Cardiac fibroblast (primary cell): ENCODE data around the gene GRM1.

Source experiments
- DNase-seq, 2 donors: peaks; one replicate each; pipeline versions ENCODE4 v3.0.0 to v3.0.0-alpha.2; 2010; ENCODE audit warnings: low read depth in 2 of 2
- H3K4me3 ChIP-seq, 2 donors: replicated peaks in 1 of 2; 1 replicate in 1 of 2; 2 replicates in 1 of 2; pipeline ENCODE4 v1.5.1; 2011; ENCODE audit warnings: low read depth in 2 of 2, low read length in 2 of 2, mild to moderate bottlenecking in 2 of 2, moderate library complexity in 1 of 2
- TF ChIP-seq, protein P1 (sequence below): IDR thresholded peaks from one replicate; pipeline ENCODE4 v1.5.1; 2011; ENCODE audit warnings: low read depth, mild to moderate bottlenecking, low read length, inconsistent platforms

GRM1 gene

GRCh38 chr6:146092961-146093686, 64.3 kb downstream of the GRM1 start:
- DNase-seq: no peak
- TF ChIP-seq, protein P1, sequence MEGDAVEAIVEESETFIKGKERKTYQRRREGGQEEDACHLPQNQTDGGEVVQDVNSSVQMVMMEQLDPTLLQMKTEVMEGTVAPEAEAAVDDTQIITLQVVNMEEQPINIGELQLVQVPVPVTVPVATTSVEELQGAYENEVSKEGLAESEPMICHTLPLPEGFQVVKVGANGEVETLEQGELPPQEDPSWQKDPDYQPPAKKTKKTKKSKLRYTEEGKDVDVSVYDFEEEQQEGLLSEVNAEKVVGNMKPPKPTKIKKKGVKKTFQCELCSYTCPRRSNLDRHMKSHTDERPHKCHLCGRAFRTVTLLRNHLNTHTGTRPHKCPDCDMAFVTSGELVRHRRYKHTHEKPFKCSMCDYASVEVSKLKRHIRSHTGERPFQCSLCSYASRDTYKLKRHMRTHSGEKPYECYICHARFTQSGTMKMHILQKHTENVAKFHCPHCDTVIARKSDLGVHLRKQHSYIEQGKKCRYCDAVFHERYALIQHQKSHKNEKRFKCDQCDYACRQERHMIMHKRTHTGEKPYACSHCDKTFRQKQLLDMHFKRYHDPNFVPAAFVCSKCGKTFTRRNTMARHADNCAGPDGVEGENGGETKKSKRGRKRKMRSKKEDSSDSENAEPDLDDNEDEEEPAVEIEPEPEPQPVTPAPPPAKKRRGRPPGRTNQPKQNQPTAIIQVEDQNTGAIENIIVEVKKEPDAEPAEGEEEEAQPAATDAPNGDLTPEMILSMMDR: no peak
- H3K4me3 ChIP-seq: no peak overlapping the region

DNA sequence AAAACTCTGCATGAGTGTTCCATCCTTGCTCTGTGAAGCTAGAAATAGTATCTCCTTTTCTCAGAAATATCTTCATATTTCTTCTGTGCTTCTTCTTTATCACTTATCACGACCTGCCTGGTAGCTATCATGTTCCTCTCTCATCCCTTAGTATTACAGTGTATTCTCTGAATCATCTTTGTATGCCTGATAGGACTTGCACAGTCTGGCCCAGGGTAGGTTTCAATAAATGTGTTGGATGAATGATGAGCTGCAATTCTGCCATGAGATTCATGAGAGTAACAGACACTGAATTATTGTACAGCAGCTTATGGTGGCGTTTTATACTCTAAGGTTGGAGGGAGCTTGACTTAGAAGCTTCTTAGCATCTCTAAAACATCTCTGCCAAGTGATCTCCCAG, 66.6 kb downstream of the GRM1 start:
- no peak for DNase-seq
- H3K4me3 ChIP-seq: no peak overlapping the region
- TF ChIP-seq, protein P1: no peak

GRCh38 chr6:146097586-146097985, 68.7 kb downstream of the GRM1 start:
- no peak overlapping the region for H3K4me3 ChIP-seq
- DNase-seq: no peak
- TF ChIP-seq, protein P1: no peak

DNA sequence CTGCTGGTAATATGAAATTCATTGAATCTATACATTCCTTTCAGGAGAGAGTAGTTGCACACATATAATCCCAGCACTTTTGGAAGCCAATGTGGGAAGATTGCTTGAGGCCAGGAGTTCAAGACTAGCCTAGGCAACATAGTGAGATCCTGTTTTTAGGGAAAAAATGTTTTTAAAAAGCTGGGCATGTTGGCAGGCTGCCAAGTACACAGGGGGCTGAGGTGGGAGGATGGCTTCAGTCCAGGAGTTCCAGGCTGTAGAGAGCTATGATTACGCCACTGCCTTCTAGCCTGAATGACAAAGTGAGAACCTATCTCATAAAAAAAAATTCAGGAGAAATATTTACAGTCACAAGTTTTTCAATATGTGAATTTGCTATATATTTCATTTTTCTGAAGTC, 71.9 kb downstream of the GRM1 start:
- TF ChIP-seq, protein P1: no peak

DNA sequence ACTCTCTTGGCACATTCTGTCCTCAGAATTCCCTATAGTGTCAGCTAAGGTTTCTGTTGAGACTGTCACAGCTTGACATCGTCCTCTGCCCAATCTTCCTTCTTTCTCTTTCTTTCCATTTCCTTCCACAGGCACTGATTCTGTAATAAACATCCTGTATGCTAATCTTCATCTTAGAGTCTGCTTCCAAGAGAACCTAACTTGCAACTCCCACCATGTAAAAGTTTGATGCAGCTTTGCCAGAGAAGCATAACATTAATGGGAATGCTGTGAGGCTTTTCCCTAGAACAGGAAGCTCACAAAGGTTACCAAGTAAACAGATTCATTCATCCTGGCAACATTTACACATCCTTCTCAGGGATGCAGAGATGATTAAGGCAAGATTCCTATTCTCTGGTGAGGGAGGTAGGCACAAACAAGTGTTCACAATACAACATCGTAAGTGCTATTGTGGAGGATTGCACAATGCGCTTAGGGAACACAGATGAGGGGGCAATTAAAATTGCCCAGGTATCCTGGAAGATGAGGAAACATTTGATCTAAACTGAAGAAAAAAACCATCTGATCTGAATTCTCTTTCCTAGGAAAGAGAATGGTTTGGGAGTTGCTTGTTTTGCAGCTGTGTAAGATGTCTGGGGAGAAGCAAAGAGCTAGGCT, 74.7 kb downstream of the GRM1 start:
- H3K4me3 ChIP-seq: no peak overlapping the region
- DNase-seq: no peak
- TF ChIP-seq, protein P1: no peak

More for the DNA sequence above, 71.9 kb downstream of the GRM1 start:
- DNase-seq: no peak
- H3K4me3 ChIP-seq: no peak overlapping the region

DNA sequence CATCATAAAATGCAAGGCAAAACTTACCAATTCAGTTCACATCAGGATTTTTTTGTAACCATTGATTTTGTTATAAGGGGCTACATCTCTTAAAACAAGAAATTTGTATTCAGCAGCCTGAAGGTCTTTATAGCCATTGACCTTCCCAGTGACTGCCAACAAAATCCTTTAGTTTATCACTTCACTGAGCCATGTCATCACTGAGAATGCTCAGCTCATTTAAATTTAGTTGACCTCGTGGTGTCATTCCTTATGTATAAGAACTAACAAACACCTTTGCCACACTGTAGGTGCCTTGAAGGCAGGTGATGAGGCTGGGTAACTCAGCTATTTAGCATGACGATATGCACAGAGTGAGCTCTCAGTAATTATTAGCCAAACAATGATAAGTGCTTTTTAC, 77.7 kb downstream of the GRM1 start:
- TF ChIP-seq, protein P1: no peak
- no peak for DNase-seq
- H3K4me3 ChIP-seq: no peak overlapping the region
